Endothelial cell of umbilical vein (primary cell): Measurements from ENCODE around the gene ITPR1.

Experiments
- EZH2 ChIP-seq: IDR thresholded peaks from 2 replicates; pipeline ENCODE4 v1.6.1; 2012; ENCODE audit warnings: borderline replicate concordance, low read depth, mild to moderate bottlenecking, moderate library complexity, low read length, inconsistent platforms; ENCODE audit not compliant: severe bottlenecking
- MYC ChIP-seq: IDR thresholded peaks from one replicate; pipeline ENCODE4 v1.6.1; 2011; ENCODE audit warnings: mild to moderate bottlenecking, low read depth, low read length
- POLR2A ChIP-seq: IDR thresholded peaks from 2 replicates; pipeline ENCODE4 v1.6.1; 2012; ENCODE audit warnings: low read depth, mild to moderate bottlenecking, control low read depth, low read length
- POLR2AphosphoS5 ChIP-seq: IDR thresholded peaks from 2 replicates; pipeline ENCODE4 v1.6.1; 2012; ENCODE audit warnings: low read depth, mild to moderate bottlenecking, control low read depth, low read length, moderate library complexity; ENCODE audit not compliant: insufficient read depth
- TF ChIP-seq, protein P1 (sequence below), 2 donors: IDR thresholded peaks; 1 replicate in 1 of 2; 2 replicates in 1 of 2; pipeline ENCODE4 v1.5.1; 2011; ENCODE audit warnings: low read length in 2 of 2, mild to moderate bottlenecking in 2 of 2, moderate library complexity in 2 of 2, control low read depth in 1 of 2, inconsistent platforms in 1 of 2, low read depth in 1 of 2; ENCODE audit not compliant: insufficient read depth in 1 of 2; ENCODE audit errors: extremely low read depth in 1 of 2
- TF ChIP-seq, protein P2 (sequence below): IDR thresholded peaks from 2 replicates; pipeline ENCODE4 v1.6.1; 2011; ENCODE audit not compliant: insufficient read depth, insufficient read length

DNA sequence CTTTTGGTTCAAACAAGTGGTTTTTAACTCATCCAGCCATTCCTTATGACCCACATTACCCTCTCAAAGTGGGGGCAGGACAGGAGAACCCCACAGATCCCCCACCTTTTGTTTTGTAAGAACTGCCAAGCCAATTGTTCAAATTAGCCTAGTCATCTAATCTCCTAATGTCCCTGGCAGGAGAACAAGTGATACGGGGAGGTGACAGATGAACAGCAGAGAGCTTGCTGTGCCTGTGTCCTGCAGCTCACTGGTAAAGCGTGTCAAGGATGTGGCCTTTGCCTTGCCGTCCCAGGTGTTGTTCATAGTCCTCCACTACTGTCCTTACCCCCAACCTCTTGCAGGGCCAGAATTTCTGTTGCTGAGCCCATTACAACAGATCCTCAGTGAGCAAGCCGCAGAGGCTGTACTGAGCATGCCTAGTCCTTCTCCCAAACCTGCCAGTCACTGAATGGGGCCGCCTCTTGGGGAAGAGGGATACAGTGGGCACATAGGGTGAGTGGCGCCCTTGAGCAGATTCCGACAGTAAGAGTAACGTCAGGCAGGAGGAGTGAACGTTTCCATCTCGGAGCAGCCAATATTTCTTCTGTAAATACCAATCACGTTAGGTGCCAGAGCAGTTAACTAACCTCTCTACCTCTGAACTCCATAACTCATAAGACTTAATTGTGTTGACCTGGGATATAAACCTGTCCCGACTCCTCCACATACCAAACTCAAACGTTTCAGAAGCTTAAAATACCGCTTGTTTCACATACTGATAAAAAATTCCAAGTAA lies 87.4 kb downstream of the ITPR1 start:
- TF ChIP-seq, protein P1, sequence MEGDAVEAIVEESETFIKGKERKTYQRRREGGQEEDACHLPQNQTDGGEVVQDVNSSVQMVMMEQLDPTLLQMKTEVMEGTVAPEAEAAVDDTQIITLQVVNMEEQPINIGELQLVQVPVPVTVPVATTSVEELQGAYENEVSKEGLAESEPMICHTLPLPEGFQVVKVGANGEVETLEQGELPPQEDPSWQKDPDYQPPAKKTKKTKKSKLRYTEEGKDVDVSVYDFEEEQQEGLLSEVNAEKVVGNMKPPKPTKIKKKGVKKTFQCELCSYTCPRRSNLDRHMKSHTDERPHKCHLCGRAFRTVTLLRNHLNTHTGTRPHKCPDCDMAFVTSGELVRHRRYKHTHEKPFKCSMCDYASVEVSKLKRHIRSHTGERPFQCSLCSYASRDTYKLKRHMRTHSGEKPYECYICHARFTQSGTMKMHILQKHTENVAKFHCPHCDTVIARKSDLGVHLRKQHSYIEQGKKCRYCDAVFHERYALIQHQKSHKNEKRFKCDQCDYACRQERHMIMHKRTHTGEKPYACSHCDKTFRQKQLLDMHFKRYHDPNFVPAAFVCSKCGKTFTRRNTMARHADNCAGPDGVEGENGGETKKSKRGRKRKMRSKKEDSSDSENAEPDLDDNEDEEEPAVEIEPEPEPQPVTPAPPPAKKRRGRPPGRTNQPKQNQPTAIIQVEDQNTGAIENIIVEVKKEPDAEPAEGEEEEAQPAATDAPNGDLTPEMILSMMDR (IDR thresholded peaks at IDR 0.05; ENCODE audit: extremely low read depth in 1 of 2, insufficient read depth in 1 of 2, low read depth in 1 of 2, low read length in 2 of 2), result no peak
- TF ChIP-seq MYC (no peak), POLR2A (no peak), POLR2AphosphoS5 (no peak), EZH2 (no peak)
- TF ChIP-seq, protein P2, sequence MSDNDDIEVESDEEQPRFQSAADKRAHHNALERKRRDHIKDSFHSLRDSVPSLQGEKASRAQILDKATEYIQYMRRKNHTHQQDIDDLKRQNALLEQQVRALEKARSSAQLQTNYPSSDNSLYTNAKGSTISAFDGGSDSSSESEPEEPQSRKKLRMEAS, result no peak
